AG09319 (cell line): ENCODE results near the gene PHC2.

Experiments
- DNase-seq: peaks from one replicate; pipeline ENCODE4 v3.0.0-alpha.2; 2010; ENCODE audit warnings: low read depth; ENCODE audit errors: extremely low read depth
- CTCF ChIP-seq: IDR thresholded peaks from 2 replicates; pipeline ENCODE4 v1.5.1; 2011; ENCODE audit warnings: low read depth, mild to moderate bottlenecking, inconsistent platforms, low read length, moderate library complexity

The PHC2 gene

GRCh38 chr1:33375316-33375715, 55.6 kb downstream of the PHC2 start:
- no peak for TF ChIP-seq CTCF
- DNase-seq = no peak

- no peak for TF ChIP-seq CTCF
- DNase-seq = no peak
Measured at GRCh38 chr1:33374336-33375105, 56.4 kb downstream of the PHC2 start.

GRCh38 chr1:33373606-33374005, 57.3 kb downstream of the PHC2 start:
- no peak for TF ChIP-seq CTCF
- no peak for DNase-seq

GRCh38 chr1:33372677-33373076, 58.2 kb downstream of the PHC2 start:
- TF ChIP-seq CTCF = no peak
- DNase-seq = no peak

- TF ChIP-seq CTCF = no peak
- DNase-seq = no peak
Measured at GRCh38 chr1:33372162-33372561, 58.7 kb downstream of the PHC2 start.

GRCh38 chr1:33371334-33371733, 59.6 kb downstream of the PHC2 start:
- no peak for TF ChIP-seq CTCF
- no peak for DNase-seq

GRCh38 chr1:33370827-33371226, 60.1 kb downstream of the PHC2 start:
- TF ChIP-seq CTCF = no peak
- DNase-seq = no peak
